DND-41 (cell line): ENCODE results near the gene EPS8L2.

Experiments
- CTCF ChIP-seq: IDR thresholded peaks from 2 replicates; pipeline ENCODE4 v1.5.1; 2012; ENCODE audit warnings: borderline replicate concordance, low read length, moderate library complexity, mild to moderate bottlenecking; ENCODE audit not compliant: poor library complexity, severe bottlenecking; ENCODE audit errors: extremely low read depth
- EZH2 ChIP-seq: IDR thresholded peaks from 3 replicates; pipeline ENCODE4 v1.6.1; 2012; ENCODE audit warnings: borderline replicate concordance, low read depth, mild to moderate bottlenecking, moderate library complexity, low read length, inconsistent platforms; ENCODE audit not compliant: severe bottlenecking

- TF ChIP-seq CTCF (no peak), EZH2 (no peak)
Observed at GRCh38 chr11:688681-689080, 17.4 kb upstream of the EPS8L2 start.
